Mesenteric fat pad (tissue), 1 donor: ENCODE data around the gene CSE1L. TPM values are rescaled to one million over a fixed set of nuclear protein-coding genes. Genes with fewer than 3 reads are reported as not detected.
"Not testable (repeated sequence)": the region's sequence is repeated elsewhere in the genome, so short reads cannot be mapped to it uniquely, and the experiment has no call there.

Experiments
- DNase-seq: peaks from one replicate; pipeline ENCODE4 v3.0.0-alpha.2; 2020; ENCODE audit warnings: low spot score
- total RNA-seq: library from RNA; stranded (reverse); fragmentation: NEBNext Ultra II Directional; extraction: Animal tissue kit (Norgen Biotek cat#: 25700); gene quantifications from one replicate; pipeline ENCODE4 v1.2.1, GENCODE V29; 2021
- donor health status: DM: yes; HTN: yes; CAD: no.

Gene CSE1L
- total RNA-seq, 1 donor from 2014 or later: 41.6 TPM

DNA sequence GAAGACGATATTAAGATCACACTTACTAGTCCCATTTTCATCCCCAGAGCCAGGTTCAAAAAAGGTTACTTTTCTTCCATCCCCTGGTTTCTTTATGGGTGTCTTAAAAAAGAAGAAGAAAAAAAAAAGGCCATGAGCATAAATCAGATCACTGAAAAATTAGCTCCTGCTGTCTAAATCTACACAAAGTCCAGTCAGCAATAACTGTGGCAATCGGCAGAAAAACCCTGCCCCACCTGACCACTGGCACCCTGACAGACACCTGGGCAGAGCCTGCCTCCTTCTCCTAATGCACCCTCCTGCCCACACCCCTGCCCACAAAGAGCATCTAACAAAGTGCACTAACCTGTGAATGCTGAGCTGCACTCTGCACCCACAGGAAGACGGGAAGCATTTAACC, 72.2 kb downstream of the CSE1L start:
- no peak for DNase-seq

DNA sequence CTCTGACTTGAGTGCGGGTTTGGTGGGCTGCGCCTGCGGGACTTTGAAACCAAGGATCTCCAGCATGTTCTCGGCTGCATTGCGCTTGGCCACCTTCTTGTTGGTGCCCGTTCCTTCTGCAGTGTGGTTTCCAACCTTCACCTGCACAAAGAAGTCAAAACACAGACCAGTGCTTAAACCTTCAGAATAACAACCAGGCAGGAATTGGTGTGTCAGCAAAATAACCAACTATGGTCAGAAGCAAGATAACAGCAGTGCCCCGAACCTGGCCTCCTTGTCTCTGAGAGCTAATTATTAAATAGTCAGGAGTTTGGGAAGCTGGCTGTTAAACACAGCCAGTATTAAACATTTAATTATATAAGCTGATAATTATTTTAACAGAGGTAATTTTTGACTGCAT, 73.9 kb downstream of the CSE1L start:
- no peak for DNase-seq

GRCh38 chr20:49122920-49123319, 76.8 kb downstream of the CSE1L start:
- DNase-seq: no peak

- no peak for DNase-seq
Measured at GRCh38 chr20:49123982-49124381, 77.9 kb downstream of the CSE1L start.

GRCh38 chr20:49132995-49133478, 86.9 kb downstream of the CSE1L start:
- no peak for DNase-seq

GRCh38 chr20:49133571-49133970, 87.5 kb downstream of the CSE1L start:
- no peak for DNase-seq

DNA sequence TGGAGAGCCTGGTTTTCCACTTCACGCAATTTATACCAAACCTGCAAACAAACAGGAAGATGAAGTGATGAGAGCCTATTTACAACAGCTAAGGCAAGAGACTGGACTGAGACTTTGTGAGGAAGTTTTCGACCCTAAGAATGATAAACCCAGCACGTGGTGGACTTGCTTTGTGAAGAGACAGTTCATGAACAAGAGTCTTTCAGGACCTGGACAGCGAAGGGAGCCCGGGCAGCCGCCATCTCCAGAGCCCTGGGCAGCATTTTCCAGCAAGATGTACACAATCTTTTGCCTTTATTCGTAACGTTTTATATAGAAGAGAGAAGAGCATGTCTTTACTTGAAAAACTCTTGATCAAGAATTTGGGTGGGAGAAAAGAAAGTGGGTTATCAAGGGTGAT, 88.7 kb downstream of the CSE1L start:
- not testable (repeated sequence) for DNase-seq

DNA sequence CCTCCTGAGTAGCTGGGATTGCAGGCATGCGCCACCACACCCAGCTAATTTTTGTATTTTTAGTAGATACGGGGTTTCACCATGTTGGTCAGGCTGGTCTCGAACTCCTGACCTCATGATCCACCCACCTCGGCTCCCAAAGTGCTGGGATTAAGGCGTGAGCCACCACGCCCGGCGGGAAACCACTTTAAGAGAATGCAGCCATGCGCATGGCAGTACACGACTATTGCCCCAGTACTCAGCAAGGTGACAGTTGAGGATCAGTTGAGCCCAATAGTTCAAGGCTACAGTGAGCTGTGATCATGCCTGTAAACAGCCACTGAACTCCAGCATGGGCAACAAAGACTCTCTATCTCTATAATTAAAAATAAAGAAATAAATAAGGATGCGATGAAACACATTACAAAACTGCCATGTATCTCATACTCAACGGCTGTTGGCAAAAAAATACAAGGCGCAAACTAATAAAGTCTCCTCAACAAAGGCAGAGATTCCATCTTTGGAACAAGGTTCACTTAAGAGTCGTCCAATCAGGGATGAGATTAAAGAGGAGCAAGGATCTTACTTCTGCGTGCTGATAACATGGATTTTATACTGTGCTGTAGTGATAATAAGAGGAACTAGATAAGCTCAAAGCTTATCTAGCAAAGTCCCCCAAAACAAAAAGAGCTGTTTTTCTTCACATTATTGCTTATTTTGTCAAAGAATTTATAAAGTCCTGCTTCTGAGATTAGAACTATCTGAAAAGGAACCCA, 90.9 kb downstream of the CSE1L start:
- no peak for DNase-seq

GRCh38 chr20:49138431-49138830, 92.3 kb downstream of the CSE1L start:
- DNase-seq: no peak

DNA sequence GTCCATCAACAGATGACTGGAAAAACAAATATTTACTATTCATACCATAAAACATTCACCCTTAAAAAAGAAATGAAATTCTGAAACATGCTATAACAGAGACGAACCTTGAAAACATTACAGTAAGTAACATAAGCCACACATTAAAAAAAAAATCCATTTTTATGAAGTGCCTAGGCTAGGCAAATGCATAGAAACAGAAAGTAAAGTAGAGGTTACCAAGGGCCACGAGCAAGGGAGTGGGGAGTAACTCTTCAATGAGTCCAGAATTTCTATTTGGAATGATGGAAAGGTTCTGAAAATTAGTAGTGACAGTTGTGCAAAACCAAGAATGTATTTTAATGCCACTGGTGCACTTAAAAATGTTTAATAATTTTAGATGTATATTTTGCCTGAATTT, 94.3 kb downstream of the CSE1L start:
- DNase-seq: no peak

- DNase-seq: no peak
Measured at GRCh38 chr20:49140834-49141233, 94.7 kb downstream of the CSE1L start.

Other genes with a start within 250 kb of the CSE1L start
- gene PREX1, start 218.3 kb upstream of the CSE1L start, total RNA-seq: 44.0 TPM
- gene ARFGEF2, start 124.6 kb upstream of the CSE1L start, total RNA-seq: 30.1 TPM
- gene STAU1, start 142.0 kb downstream of the CSE1L start, total RNA-seq: 84.1 TPM
- gene DDX27, start 173.1 kb downstream of the CSE1L start, total RNA-seq: 29.8 TPM
- 43.4 TPM for gene ZNFX1, start 231.7 kb downstream of the CSE1L start, total RNA-seq